GM20431 (cell line): ENCODE measurements around the gene CCNI.
"Not testable (repeated sequence)": the region's sequence is repeated elsewhere in the genome, so short reads cannot be mapped to it uniquely, and the experiment has no call there.

ENCODE experiments used
- in situ Hi-C: fragments of 300-500 bp; cut with MseI, MboI; formaldehyde crosslinking; loops from one replicate; pipeline ENCODE4 v1.15.0; 2020; ENCODE audit warnings: low sequenced_read_pairs; ENCODE audit not compliant: unreplicated experiment

Gene CCNI

DNA sequence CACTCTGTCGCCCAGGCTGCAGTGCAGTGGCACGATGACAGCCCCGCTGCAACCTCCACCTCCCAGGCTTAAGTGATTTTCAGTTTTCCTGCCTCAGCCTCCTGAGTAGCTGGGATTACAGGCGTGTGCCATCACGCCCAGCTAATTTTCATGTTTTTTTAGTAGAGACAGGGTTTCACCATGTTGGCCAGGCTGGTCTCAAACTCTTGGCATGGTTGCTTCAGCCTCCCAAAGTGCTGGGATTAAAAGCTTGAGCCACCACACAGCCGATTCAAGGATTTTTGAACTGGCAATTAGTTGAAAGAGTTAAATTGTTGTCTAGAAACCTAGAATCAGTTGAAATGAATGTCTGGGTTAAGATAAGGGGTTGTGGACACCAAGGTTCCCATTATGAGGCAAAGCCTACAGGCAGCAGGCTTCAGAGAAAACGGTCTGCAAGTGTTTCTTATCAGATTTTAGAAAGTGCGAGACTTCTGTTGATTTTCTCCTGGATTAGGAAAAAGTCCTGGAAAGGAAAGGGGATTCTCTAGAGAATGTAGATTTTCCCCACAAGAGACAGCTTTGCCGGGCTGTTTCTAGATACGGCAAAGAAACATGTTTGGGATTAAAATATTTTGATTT, 8.3 kb upstream of the CCNI start:
- in situ Hi-C loops, result no loop called here

GRCh38 chr4:77082886-77083608, 7.3 kb upstream of the CCNI start:
- in situ Hi-C loops, result no loop called here

DNA sequence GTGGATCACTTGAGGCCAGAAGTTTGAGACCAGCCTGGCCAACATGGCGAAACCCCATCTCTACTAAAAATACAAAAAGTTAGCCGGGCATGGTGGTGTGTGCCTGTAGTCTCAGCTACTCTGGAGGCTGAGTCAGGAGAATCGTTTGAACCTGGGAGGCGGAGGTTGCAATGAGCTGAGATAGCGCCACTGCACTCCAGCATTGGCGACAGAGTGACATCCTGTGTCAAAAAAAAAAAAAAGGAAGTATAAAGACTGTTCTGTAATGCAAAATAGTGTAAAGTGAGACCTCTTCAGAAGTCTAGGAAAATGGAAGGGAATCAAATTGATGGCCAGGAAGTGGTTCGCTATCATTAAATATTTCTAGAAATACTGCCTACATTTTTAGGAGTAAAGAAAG, 5.0 kb upstream of the CCNI start:
- in situ Hi-C loops, result not testable (repeated sequence)

- in situ Hi-C loops, result no loop called here
Observed at GRCh38 chr4:77079281-77079680, 3.5 kb upstream of the CCNI start.

- in situ Hi-C loops, result no loop called here
Observed at GRCh38 chr4:77078401-77078800, 2.6 kb upstream of the CCNI start.

DNA sequence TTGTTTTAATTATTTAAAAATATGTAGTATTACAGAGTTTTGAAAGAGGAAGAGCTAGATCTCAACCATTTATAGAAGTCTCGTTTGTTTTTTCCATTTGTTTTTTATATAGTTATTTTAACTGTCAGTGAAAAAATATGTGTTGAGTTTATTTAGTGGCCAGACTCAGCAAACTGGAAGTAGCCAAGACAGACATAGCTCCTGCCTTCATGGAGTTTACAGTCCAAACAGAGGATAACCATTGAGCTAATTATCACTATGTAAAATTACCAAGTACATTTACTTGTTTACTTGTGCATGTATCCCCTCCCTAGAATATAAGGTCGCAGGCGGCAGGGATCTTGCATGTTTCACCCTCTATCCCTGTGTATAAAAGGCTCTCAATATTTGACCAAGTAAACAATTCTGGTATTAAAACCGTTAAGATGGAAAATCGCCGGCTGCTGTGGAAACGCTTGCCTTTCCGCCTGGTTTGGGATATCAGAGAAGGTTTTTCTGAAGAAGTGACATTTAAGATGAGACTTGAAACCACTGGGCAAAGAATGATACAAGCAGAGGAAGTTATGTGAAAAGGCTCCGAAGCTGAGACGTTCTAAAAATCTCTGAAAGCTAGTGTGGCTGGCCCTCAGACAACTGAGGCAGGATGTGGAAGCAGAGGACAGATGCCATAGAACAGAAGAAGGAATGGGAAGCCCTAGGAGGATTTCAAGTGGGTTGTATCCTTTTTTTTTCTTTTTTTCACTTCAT, 1.3 kb upstream of the CCNI start:
- in situ Hi-C loops, result no loop called here

DNA sequence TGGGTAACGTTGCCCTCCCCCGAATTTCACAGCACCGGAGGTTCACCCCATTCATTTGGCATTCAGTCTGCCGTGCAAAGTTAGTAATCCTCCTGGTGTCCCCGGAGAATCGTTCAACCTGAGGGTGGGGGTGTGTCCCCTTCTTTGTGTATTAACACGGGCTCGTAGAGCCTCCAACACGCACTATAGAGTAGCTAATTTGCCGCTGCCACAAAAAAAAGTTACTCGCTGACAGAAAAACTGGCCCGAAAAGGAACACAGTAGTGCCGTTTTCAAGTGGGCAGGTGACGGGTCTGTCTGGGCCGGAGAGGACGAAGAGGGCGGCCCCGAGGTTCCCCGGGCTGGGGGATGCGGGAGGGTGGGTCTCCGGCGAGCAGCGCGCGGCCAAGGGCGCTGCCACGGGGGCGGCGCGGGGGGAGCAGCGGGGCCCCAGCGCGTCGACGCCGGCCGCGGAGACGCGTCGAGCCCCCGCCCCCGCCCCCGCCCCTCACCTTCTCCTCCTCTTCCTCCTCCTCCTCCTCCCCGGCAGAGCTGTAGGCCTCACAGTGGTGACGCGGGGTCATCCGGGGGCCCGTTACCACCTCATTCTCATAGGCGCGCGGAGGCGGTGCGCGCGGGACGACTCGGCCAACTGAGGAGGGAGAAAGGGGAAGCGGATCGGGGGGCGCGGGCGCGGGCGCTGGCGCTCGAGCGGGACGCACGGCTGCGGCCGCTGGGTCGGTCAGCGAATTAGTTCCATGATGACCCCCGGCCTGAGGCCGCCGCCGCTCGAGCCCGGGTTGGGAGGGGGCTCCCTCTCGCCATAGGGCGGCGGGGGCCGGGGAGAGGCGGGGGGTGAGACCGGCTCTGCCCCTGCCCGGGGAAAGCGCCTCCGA, 571 bp downstream of the CCNI start:
- in situ Hi-C loops, result no loop called here

- in situ Hi-C loops, result no loop called here
Observed at GRCh38 chr4:77074381-77074831, 1.4 kb downstream of the CCNI start.

DNA sequence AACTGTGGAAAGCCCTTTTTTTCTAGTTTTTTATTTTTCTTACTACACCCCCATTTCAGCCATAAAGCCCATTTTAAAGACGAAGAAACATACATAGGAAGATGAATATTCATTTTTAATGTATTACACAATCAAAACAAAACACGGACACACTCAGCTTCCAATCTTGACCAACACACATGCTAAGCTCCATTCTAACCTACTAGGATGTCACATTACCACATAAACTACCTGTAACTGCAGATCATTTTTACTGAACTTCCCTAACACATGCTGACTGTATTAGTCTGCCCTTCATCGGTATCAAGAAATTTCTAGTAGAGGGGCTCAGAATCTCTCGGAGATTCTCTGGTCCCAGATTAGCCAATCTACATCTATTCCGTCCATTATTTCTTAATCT, 1.8 kb downstream of the CCNI start:
- in situ Hi-C loops, result no loop called here

- in situ Hi-C loops, result no loop called here
Observed at GRCh38 chr4:77073106-77073809, 2.5 kb downstream of the CCNI start.

GRCh38 chr4:77072195-77072753, 3.5 kb downstream of the CCNI start:
- in situ Hi-C loops, result no loop called here

GRCh38 chr4:77069514-77069913, 6.3 kb downstream of the CCNI start:
- in situ Hi-C loops, result not testable (repeated sequence)

DNA sequence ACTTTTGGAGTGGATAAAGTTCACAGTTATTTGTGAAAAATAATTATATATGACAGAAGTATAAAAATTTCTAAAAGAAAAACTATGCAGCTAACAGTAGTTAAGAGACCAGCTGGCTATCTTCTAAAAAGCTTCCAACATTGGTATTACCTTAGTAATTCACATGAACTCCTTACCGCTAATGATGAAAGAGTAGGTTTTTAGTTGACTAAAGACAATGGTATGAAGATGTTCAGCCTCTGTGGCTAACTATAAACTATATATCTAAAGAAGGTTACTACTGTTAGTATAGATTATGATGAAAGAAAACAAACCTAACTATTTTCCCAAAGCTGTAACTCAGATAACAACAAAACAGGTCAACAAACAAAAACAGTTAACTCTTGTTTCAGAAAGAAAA, 10.4 kb downstream of the CCNI start:
- in situ Hi-C loops, result no loop called here

DNA sequence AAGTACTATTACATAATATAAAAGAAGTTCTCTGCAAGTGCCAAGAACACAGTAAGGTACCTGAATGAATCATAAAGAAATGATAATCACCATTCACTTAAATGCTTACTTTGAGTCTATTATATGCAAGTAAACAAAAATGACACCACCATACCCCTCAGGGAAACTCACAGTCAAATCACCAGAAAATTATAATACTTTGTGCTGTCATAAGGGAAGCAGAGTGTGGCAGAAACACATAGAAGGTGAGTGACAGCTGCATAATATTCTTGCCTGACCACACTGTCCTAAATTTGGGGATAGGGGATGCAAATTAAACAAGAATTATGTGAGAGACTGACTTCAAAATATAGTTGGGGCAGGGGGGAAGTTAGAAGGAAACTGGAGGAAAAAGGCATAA, 12.9 kb downstream of the CCNI start:
- in situ Hi-C loops, result no loop called here

DNA sequence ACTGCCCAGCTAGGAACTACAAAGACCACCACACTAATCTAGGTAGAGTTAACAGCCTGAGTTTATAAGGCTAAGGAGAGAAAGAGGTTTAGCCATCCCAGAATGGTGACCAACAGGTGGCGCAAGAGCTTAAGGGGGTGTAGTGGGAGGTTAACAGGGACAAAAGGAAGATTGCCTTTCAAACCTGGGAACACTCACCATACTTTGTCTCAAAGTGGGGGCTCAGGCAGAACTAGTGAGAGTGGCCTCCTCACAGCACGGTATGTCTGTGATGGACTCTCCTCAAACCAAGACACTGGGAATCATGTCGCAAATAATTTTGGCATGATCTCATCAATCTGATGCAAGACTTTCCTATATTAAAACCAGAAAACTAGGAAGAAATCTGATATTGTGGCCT, 23.4 kb downstream of the CCNI start:
- in situ Hi-C loops, result no loop called here

DNA sequence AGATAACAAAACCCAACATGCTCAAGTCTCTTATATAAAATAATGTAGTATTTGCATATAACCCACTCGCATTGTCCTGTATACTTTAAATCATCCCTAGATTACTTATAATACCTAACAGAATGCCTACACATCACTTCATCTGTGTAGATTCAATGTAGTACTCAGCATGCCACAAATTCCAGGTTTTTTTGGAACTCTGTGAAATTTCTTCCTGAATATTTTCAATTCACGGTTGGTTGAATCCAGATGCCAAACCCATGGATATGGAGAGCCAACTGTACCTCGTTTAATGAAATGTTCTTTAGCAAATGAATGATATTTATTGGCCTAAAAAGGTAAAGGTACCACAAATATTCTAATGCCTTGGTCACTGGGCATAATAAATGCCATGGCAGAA, 24.8 kb downstream of the CCNI start:
- in situ Hi-C loops, result no loop called here

DNA sequence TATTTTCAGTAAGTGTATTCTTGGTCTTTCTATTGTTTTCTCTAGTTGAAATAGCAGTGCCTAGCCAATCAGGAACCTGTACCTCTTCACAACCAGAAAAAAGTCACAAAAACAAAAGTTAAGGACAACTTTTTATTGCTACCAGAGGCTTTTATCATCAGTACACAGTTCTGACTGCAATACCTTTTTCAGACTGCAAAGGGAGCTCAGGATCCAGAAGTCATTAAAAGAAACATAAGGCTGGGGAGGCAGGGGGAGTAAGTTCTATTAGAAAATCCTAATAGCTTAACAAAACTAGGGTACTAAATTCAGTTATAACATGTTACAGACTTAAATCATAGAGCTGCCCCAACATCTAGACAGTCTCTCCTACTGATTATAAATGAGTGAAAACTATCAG, 28.8 kb downstream of the CCNI start:
- in situ Hi-C loops, result no loop called here

DNA sequence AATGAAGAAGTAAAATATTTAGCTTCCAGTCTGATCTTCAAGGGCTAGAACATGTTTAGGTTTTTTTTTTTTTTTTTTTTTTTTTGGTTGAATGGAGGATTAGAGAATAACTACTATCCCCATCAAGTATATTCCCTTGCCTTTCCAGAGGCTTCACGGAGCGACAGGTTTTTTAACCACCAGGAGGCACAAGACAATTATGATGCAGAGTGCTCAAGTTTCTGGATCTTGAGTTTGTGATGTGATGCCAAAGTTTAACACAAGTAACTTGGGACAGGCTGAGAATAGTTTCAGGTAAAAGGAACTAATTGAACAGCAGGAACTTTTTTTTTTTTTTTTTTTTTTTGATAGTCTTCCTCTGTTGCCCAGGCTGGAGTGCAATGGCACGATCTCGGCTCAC, 30.3 kb downstream of the CCNI start:
- in situ Hi-C loops, result no loop called here

- in situ Hi-C loops, result no loop called here
Observed at GRCh38 chr4:77044461-77045150, 31.2 kb downstream of the CCNI start.
